C4-2B (cell line): Measurements from ENCODE around the gene C1orf21.

Source experiments
- H3K27ac ChIP-seq: fragments of 450-650 bp; 2 replicates; pipeline ENCODE4 v1.5.1; 2017
- CTCF ChIP-seq: fragments of 450-650 bp; conservative IDR thresholded peaks from 2 replicates; pipeline ENCODE4 v1.5.1; 2017; ENCODE audit warnings: mild to moderate bottlenecking
- ZFX ChIP-seq: fragments of 450-650 bp; IDR thresholded peaks from 2 replicates; pipeline ENCODE4 v1.6.1; 2017

C1orf21 gene

GRCh38 chr1:184462990-184463389 lies 76.2 kb downstream of the C1orf21 start:
- no peak overlapping the region for H3K27ac ChIP-seq
- TF ChIP-seq CTCF: no peak
- TF ChIP-seq ZFX: no peak

DNA sequence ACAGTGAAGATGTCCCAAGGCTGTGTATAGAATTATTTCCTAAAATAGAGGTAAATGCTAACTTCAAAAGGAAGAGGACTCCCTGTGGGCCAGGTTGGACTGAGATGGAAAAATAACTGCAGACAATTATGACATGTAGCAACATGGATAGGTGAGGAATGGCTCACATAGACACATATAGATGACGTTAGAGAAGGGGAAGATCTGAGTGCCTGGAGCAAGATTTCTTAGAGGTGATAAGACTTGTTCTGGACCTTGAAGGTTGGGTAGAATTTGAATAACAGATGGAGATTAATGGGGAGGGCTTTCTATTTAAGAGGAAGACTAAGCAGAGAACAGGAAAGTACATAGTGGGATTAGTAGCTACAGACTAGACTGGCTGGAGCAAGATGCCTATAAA lies 76.9 kb downstream of the C1orf21 start:
- TF ChIP-seq ZFX: no peak
- no peak for TF ChIP-seq CTCF
- no peak overlapping the region for H3K27ac ChIP-seq

- H3K27ac ChIP-seq: no peak overlapping the region
- TF ChIP-seq ZFX: no peak
Observed at GRCh38 chr1:184464757-184465156, 77.9 kb downstream of the C1orf21 start.

DNA sequence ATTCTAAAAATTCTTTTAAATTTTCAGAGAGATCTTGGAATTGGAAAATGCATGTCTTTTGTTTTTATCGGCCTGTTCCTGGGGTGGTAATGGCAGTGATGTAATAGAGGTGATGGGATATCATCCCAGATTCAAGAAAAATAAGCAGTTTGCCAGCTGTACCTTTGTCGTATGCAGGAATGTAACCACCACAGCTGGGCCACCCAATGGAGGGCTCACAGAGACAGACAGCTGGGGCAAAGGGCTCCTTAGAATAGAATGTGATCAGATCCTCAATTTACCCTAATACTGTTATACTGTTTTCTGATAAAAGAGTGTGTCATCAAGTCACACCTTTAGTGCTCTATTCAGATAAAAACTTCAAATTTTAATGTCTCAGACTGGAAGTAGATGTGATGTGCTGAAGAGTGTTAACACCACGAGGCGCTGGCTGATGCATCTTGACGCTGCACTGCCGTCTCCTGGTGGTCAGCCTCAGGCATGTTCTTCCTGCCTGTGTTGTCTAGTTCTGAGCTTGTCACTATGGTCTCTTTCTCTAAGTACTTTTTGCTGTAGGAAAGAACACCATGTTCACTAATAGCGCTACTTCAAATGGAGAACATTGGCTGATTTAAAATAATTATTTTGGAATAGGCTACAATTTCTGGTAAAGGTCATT lies 78.8 kb downstream of the C1orf21 start:
- H3K27ac ChIP-seq: no peak overlapping the region
- TF ChIP-seq CTCF: no peak
- no peak for TF ChIP-seq ZFX

DNA sequence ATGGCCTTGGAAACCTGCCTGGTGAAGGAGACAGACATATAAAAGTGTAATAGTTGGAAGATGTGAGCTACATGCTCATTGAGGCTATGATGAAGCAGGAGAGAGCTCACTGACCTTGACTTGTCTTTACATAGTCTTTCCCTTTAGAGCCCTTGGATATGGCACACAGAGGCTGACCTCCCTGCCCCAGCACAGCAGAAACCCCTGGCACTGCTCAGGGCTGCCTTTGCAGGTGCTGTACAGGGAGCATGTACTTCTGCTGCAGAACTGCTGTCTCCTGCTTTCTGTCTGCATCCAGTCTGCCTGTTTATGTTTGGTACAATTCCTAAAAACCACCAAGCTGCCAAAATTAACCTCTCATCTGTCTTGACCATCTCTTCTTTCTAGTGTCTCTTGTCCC lies 80.5 kb downstream of the C1orf21 start:
- TF ChIP-seq CTCF (no peak), ZFX (no peak)

DNA sequence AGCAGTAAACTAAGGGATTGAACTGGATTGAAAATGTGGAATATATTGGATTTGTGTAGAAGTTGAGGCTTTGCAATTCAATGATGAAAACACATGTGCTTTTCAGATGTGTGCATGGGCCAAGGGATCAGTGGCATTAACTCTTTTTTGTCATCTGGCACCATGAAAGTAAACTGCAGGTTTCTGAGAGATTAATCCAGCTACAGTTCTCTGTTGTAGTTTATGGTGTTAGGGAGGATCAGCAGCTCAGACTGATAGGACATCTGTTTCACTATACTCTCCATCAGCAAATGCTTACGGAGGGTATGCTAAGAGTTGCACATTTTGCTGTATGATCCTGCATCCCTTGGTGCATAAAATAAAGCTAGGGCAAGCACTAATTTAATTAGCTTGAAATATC lies 82.6 kb downstream of the C1orf21 start:
- H3K27ac ChIP-seq: no peak overlapping the region

More for the DNA sequence above, 80.5 kb downstream of the C1orf21 start:
- H3K27ac ChIP-seq: no peak overlapping the region

DNA sequence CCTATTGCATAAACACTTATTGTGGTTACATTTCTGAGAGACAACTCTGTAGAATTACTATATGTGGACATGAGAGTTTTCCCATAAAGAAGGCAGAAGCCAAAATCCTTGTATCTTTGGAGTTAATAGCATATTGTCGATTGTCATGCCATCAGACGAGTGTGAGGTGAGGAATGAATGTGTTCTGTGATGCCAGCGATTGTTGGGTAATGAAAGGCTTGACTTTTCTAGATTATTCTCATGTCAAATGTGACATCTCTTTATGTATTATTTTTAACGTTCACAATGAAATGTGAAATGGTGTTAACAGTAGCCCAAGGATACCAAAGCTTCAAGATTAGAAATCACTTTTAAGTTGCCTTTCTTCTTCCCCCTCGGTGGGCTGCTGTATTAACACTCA lies 84.9 kb downstream of the C1orf21 start:
- no peak overlapping the region for H3K27ac ChIP-seq
- TF ChIP-seq CTCF: no peak
- TF ChIP-seq ZFX: no peak

More for the DNA sequence above, 82.6 kb downstream of the C1orf21 start:
- TF ChIP-seq ZFX (no peak), CTCF (no peak)

DNA sequence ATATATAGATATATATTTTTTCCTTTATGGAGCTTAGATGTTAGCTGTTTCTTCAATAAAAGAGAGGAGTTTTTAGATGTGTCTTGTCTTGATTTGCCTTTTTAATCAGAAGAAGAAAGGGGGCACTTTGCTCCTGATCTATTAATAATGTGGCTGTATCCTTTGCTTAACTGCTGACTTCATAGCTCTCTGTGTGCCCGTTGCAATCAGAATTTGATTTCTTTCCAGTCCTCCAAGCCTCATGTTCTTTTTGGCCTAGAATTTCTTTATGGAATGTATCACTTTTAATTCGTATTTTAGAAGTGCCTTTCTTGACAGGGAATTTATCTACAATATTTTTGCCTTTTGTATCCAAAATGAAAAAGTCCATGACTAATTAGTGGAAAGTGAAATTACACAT lies 85.3 kb downstream of the C1orf21 start:
- TF ChIP-seq CTCF: no peak
- TF ChIP-seq ZFX: no peak

More for the DNA sequence above, 85.3 kb downstream of the C1orf21 start:
- no peak overlapping the region for H3K27ac ChIP-seq
